OCI-LY1 (cell line): Measurements from ENCODE around the gene GNAI1.

ENCODE experiments used
- CTCF ChIP-seq: fragments of 200-600 bp; sonication (generic), shearing (Covaris generic); IDR thresholded peaks from 2 replicates; pipeline ENCODE4 v1.5.1; 2017; ENCODE audit warnings: mild to moderate bottlenecking, antibody characterized with exemption, low read length, moderate library complexity, mixed read lengths
- EZH2 ChIP-seq: fragments of 200-600 bp; sonication (generic), shearing (Covaris generic); IDR thresholded peaks from 2 replicates; pipeline ENCODE4 v1.8.0; 2017; ENCODE audit warnings: borderline replicate concordance, mixed run types, mild to moderate bottlenecking, antibody characterized with exemption, low read length, moderate library complexity, mixed read lengths

DNA sequence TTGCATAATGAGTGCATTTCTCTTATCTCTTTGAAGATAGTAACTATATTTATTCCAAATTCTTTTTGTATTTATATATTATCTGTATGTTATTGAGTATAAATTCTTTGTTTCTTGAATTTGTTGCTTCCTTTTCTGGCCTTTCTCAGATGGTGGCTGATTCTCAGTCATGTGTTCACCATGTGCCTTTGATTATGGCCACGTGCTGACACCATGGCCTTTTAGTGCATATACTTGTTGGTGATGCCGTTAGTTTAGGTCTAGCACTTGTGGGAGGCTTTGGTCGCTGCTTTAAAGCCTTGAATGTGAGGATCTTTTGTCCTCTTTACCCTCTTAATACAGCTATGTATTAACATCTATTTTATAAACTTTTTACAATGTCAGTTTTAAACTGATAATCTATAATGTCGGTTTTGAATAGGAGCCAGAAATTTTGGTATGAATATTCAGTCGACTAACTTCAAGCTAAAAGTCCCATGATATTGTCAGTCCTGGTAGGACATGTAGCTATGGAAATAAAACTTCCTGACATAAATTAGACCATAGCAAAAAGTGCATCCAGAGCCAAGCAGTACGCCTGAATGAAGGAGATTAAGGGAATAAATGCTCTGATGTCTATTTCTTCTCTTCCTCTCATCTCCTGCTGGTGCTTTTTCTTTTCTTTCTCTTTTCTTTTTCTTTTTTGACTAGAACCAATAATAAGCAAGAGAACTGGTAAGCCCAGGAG is 130.3 kb downstream of the GNAI1 start:
- TF ChIP-seq CTCF (no peak), EZH2 (no peak)
